ENCODE measurements around the gene STMN1. TPM values are rescaled to one million over a fixed set of nuclear protein-coding genes. Genes with fewer than 3 reads are reported as not detected.
A peak's percentile ranks its signal among the peaks of the same experiment; 100 is the strongest.

The STMN1 gene
- total RNA-seq, 4 donors from 2014 or later: 11.6 to 39.2 (median 17.0) TPM

- intact Hi-C loops (cut with DNase I): loop anchor here (5.0 to 10.0 kb wide), 2 partner anchors 103 to 255 kb away; partner anchors contain the start of gene FAM110D
- no peak overlapping the region for H3K27ac ChIP-seq
Measured at GRCh38 chr1:25899792-25900191, 6.4 kb downstream of the STMN1 start.

GRCh38 chr1:25898223-25899015 lies 7.8 kb downstream of the STMN1 start:
- Histone ChIP-seq H3K27me3 (no peaks in the 10 kb centered on the region), H3K4me1 (peaks cover 0 to 3% of the 10 kb centered on the region in 2 donors), H3K9me3 (no peaks in the 10 kb centered on the region), H3K4me3 (replicated peaks in 1 of 3) (no peak overlapping the region), H3K36me3 (no peaks in the 10 kb centered on the region), H3K27ac (no peak overlapping the region)
- intact Hi-C loops (cut with DNase I): loop anchor here (5.0 to 10.0 kb wide), 2 partner anchors 104 to 256 kb away; partner anchors contain the start of gene FAM110D
- WGBS, 2 donors: 59 to 66% methylated on average over 11 of the region's 11 CpGs
- no peak for TF ChIP-seq POLR2A (IDR thresholded peaks at IDR 0.05)
- no peak for TF ChIP-seq CTCF (IDR thresholded peaks at IDR 0.05)
- DNase-seq: peak; percentile 28 to 60

More at GRCh38 chr1:25899792-25900191, 6.4 kb downstream of the STMN1 start:
- Histone ChIP-seq H3K4me3 (replicated peaks in 1 of 3) (no peak overlapping the region), H3K9me3 (no peaks in the 10 kb centered on the region), H3K27me3 (no peaks in the 10 kb centered on the region), H3K36me3 (no peaks in the 10 kb centered on the region), H3K4me1 (peaks cover 6 to 8% of the 10 kb centered on the region in 2 donors)
- no peak for DNase-seq
- no peak for TF ChIP-seq POLR2A (IDR thresholded peaks at IDR 0.05)
- TF ChIP-seq CTCF (IDR thresholded peaks at IDR 0.05): no peak
- WGBS, 2 donors: 91% methylated on average over 6 of the region's 6 CpGs

- H3K27ac ChIP-seq: no peak overlapping the region
- H3K9me3 ChIP-seq: no peaks in the 10 kb centered on the region
- no peaks in the 10 kb centered on the region for H3K36me3 ChIP-seq
- intact Hi-C loops (cut with DNase I): loop anchor here (5.0 to 10.0 kb wide), 2 partner anchors 105 to 257 kb away; partner anchors contain the start of gene FAM110D
- no peak for DNase-seq
- no peak for TF ChIP-seq POLR2A (IDR thresholded peaks at IDR 0.05)
- TF ChIP-seq CTCF (IDR thresholded peaks at IDR 0.05): no peak
- peaks cover 0 to 3% of the 10 kb centered on the region in 2 donors for H3K4me1 ChIP-seq
- H3K27me3 ChIP-seq: no peaks in the 10 kb centered on the region
- 89 to 93% methylated on average over 5 of the region's 5 CpGs for WGBS, 2 donors
- H3K4me3 ChIP-seq (replicated peaks in 1 of 3): no peak overlapping the region
Measured at GRCh38 chr1:25897754-25898153, 8.5 kb downstream of the STMN1 start.

GRCh38 chr1:25896266-25896665 lies 10.0 kb downstream of the STMN1 start:
- intact Hi-C loops (cut with DNase I): loop anchor here (5.0 to 10.0 kb wide), 2 partner anchors 106 to 259 kb away; partner anchors contain the start of gene FAM110D
- DNase-seq: no peak
- Histone ChIP-seq H3K27me3 (no peaks in the 10 kb centered on the region), H3K4me1 (peaks cover 0 to 3% of the 10 kb centered on the region in 2 donors), H3K9me3 (no peaks in the 10 kb centered on the region), H3K4me3 (replicated peaks in 1 of 3) (no peak overlapping the region), H3K27ac (no peak overlapping the region), H3K36me3 (no peaks in the 10 kb centered on the region)
- WGBS, 2 donors: 73 to 80% methylated on average over 1 of the region's 1 CpG
- TF ChIP-seq POLR2A (IDR thresholded peaks at IDR 0.05) (no peak), CTCF (IDR thresholded peaks at IDR 0.05) (no peak)
